GM21786 (cell line): ENCODE data around the gene RASGEF1C.

Experiments used
- ATAC-seq: cut with Tn5 transposase; IDR thresholded peaks from one replicate; pipeline ENCODE4 v1.9.1; 2021; ENCODE audit not compliant: unreplicated experiment

RASGEF1C gene

DNA sequence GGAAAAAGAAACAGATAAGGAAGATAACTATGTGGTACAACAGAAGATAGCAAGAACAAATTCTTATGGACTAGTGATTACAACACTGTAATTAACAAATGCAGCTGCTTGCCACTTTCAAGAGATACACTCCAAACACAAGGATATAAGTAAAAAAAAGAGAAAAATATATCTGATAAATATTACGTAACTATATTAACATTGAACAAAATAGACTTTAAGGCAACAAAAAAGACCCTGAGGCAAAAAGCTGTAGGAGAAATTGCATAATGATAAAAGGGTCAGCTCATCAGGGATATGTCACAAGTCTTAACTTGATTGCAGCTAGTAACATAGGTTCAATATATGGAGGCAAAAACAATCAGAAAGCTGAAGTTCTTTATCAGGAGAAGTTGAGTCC lies 86.1 kb downstream of the RASGEF1C start:
- no peak for ATAC-seq

DNA sequence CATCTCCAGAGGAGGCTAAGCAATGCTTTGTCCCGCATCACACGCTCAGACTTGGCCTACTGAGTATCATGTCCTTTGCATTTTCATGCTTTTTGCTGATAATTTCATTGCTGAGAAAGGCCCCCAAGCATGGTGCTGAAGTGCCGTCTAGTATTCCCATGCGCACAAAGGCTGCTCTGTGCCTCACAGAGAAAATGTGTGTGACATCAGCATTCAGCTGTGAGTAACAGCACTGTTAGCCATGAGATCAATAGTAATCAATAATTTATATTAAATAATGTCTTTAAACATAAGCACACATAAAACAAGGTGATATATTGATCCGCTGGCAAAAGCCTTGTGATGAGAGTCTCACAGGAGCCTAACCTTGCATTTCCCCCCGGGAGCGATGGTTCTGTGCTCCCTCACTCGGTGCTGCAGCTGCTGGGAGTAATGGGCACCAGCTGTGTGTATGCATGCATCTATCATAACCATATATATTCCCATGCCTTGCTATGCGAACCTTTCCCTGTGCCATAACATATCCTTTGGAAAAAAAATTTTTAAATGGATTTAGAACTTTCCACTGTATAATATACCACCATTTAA lies 87.1 kb downstream of the RASGEF1C start:
- no peak for ATAC-seq

DNA sequence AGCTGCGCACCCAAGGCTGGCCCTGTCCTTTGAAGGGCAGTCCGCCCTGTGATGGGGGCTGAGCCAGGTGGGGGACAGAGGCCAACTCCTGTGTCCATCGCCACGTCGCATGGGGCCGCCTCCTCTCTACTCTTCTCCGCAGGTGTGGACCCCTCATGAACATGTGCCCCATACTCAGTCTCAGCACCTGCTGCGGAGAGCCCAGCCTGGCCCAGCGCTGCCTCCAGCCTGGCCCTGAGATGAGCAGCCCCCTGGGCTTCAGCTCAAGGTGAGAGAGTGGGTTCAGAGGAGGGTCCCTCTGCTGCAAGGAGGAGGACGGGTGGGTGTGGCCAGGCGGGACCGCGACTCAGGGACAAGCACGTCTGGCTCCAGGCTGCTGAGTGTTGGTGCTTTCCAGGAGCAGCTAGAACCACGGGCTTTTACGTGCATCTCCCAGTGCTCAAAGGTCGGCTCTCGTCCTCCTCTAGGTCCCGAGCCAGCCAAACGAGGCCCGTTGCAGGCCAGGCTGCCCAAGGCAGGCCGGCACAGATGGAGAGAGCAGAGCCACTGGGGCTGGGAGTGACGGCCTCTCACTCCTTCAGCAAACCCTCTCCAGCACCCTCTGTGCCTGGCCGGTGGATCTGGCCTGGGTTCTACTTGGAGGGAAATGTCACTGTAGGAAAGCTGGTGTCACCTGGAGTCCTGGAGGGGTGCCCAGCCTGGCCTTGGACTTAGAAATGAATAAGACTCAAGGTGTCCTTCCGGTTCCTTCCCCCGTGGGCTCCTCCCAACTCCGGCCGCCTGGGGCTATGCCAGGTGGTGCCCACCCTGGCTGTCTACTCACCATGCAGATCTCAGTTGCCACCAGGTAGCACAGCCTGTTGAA lies 88.5 kb downstream of the RASGEF1C start:
- no peak for ATAC-seq

DNA sequence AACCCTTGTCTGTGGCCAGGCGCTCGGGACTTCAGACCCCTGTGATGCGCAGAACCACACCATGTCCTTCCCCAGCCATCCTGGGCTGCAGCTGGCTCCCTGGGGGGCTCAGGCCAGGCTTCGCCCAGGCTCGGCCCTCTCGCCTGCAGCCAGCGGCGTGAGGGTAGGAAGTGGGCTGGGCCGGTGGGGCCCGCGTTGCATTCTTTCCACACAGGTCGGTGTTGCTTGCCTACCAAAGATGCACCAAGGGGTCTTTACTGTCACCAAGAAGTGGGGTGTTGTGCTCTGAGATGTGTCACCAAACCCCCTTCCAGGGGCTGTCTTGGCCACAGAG lies 89.1 kb downstream of the RASGEF1C start:
- ATAC-seq: no peak

DNA sequence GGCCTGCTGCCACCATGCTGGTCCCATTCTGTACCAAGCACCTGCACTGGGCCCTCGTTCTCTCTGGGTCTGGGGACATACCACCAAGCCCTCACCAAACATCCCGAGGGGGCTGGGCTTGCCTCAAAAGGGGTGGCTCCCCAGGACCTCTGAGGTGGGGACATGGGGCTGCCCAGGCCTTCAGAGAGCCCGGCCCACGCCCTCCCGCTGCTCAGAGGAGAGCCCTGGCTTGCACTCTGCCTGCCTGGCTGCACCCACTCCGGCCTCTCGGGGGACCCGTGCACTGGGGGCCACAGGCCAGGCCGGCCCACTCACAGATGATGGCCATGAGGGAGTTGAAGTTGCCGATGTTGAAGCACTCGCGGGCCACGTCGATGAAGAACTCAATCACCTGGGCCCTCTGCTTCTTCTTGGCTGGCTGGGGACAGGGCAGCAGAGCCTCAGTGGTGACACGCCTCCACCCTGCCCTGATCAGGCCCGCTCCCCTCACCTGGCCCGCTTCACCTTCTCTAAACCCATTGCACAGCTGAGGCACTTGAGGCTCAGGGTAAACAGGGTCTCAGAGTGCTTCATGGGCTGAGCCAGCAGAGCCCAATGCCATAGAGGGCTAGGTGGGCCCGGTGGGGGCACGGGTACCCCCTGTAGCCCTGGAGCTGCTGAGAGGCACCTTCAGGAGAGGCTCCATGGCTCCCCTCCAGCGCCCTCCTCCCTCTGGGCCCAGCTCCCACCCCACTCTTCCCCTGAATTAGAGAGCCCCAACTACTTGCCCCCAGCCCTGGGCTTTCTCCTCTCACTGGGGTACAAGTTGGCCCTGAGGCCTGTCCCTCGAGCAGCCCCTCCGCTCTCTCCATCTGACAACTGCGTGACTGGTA lies 89.7 kb downstream of the RASGEF1C start:
- no peak for ATAC-seq

DNA sequence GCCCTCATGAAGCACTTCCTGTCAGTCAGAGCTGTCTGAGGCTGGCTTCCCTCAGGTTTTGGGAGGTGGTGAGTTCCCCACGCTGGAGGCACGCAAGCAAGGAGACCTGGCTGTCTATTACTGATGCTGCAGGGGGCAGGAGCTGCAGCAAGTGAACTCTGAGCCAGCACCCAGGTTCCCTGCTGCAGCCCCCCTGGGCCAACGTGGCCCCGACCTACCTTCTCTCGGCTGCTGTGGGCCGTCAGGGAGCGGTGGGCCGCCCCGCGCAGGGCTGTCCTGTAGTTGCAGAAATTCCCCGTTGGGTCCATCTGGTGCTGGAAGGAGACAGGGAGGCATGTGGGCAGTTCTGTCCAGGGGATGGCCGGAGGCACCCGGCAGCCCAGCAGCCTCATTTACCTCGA lies 90.6 kb downstream of the RASGEF1C start:
- ATAC-seq: no peak

DNA sequence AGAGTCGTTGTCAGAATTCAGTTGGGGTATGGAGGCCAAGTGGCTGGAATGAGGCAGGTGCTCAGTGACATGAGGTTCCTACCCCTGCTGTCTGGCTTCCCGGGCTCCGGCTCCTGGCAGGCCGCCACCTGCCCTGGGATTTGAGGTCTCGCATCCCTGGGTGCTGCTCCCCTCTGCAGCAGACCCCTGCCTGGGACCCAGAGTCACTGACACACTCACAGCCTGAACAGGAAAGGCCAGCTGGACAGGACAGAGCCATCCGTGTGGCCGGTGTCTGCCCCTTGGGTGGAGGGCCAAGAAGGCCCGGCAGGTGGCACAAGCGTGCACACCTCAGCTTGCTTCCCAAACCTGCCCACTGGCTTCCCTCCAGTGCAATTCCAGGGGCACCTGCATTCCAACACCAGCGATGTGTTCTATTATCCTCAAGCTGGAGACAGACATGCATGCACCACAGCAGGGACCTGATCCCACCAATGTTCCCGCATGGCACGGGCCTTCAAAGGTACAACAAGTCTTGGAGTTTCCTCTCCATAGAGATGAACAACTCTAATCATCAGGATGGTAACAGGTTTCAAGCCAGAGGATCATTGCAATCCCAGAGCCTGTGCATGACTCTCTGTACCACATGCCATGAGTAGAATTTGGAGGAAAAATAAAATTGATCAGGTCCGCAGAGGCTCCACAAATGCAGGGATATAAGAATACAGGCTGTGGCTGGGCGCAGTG lies 91.8 kb downstream of the RASGEF1C start:
- ATAC-seq: no peak

DNA sequence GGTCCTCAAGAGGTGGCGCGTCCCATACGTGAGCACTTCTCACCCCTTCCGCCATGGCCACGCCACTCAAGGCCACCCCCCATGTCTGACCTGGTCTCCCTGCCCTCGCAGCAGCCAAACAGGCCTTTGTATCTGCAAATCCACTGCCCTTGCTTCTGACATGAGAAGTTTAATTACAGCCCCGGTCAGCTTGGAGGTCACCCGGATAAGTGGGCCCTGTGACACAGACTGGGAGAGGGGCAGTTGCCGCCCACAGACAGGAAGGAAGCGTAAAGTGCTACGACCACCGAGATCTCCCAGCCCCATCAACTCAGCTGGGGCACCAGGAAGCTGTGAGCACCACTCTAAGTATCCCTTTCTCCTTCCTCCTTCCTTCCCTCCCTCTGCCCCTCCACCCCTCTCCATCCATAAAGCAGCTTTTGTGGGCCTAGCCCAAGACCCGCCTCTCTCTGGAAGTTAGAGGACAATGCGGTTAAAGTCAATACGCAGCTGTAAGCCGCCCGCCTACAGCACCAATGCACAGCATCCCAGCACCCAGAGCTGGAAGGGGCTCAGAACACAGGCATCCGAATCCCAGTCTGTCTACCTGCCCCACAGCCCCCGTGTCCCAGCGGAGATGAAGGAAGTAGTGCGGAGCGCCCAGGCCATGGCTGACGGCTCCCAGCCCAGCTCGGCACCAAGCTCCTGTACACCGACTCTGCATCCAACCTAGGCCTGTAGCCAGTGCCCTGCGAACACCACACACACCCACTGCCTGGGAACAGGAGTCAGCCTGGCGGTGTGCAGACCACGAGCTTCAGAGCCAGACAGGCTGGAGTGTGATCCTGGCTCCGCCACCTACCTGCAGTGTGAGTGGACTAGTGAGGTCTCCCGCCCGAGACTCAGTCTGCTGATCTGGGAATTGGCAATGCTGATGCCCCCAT lies 92.7 kb downstream of the RASGEF1C start:
- no peak for ATAC-seq

DNA sequence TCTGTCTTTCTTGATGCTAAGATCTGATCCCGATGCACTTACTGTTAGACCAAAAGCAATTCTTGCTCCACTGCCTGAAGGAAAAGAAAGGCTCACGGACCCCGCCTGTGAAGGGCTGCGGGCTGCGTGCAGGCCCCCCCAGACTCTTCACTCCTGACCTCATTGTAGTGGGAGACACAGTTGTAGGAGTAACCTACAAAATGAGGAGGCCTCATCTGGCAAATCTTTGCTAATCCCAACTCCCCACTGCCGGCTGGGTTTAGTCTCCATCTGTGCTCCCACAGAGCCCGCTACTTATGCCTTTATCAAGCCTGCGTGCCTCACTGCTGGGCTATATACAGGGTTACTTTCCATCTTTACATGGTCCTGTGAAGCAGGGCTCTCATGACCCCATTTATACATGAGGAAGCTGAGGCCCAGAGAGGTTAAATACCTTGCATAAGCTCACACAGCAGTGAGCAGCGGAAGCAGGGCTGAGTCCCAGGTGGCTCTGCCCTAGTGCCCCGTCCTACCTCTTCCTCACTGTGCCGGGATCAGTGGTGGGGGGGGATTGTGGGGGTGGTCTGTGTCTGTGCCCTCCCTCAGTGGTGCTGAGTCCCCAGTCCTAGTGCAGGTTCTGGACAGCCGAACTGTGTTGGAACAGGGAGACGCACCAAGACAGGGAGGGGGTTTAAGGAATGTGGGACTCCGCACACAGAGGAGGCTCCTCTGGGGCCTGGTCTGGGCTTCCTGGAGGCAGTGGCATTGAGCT lies 93.5 kb downstream of the RASGEF1C start:
- ATAC-seq: no peak

DNA sequence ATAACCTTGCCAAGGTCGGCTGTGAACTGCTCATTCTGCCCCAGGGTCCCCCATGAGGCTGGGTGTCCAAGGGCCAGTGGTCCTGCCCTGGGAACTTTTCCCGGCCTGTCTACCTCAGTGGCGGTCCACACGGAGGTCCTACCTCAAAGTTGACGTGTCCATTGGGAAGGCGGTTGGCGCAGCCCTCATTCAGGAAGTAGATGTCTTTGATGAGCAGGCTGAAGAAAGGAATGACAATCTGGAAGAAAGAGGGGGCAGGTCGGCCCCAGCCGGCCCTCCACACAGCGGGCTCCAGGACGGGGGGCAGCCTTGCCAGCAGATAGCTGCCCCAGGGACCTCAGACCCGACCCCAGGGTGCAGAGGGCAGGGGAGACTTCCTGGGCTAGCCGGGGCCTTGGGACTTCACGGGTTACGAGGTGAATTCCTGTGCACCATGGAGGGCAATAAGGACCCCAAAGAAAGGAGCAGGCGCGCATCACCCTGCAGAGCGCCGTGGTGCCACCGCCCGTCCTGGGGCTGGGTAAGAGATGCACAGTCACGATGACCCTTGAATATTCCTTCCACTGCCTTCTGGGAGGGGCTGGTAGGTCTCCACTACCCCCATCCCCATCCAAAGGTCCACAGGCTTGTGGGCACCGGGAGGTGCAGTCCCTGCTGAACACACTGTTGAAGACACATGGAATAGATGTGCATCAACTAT lies 94.6 kb downstream of the RASGEF1C start:
- no peak for ATAC-seq

DNA sequence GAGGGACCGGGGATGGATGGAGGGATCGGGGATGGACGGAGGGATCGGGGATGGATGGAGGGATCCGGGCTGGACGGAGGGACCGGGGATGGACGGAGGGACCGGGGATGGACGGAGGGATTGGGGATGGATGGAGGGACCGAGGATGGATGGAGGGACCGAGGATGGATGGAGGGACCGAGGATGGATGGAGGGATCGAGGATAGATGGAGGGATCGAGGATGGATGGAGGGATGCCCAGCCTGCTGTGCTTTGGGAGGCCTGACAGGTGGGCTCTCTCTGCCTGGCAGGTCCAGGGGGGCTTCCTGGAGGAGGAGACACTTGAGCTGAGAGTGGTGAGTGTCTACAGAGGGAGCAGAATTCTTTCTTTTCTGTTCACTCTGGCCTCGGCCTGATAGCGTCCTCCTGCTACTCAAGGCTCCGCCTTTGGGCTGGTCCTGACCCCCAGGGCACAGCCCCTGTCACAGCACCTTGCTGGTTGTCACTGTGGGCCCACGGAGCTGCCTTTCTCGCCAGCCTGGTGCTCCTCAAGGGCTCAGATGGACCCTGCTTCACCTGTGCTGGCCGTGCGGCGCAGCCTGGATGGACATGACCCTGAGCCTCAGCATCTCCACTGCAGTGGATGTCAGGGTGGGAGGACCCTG lies 95.2 kb downstream of the RASGEF1C start:
- ATAC-seq: no peak

DNA sequence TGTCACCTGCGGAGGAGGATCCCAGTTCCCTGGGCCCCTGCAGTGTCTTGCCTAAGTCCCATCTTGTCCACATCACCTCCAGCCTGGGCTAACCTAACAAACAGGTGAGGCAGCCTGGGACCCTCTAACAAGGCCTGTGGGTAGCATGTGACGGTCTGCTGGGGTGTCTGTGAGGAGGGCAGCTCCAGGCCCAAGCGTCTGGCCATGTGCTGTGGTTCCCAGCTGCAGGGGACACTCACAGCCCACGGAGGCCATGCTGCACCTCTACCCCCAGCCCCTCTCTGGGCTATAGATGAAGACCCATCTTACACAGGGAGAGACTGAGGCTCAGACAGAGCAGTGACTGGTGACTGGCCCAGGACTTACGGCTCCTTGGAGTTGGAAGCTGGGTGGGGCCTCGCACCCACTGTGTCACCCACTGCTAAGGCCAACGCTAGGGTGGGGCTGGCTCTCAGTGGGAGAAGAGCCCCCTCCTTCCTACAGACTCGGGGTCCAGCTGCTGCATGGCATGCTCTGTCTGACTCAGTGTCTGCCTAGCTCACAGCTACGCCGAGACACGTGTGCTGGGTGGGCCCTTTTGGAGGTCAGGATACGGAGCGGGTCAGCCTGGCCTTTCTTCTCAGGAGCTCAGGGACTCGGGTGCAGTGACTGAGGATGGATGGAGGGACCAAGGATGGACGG lies 96.7 kb downstream of the RASGEF1C start:
- ATAC-seq: no peak

DNA sequence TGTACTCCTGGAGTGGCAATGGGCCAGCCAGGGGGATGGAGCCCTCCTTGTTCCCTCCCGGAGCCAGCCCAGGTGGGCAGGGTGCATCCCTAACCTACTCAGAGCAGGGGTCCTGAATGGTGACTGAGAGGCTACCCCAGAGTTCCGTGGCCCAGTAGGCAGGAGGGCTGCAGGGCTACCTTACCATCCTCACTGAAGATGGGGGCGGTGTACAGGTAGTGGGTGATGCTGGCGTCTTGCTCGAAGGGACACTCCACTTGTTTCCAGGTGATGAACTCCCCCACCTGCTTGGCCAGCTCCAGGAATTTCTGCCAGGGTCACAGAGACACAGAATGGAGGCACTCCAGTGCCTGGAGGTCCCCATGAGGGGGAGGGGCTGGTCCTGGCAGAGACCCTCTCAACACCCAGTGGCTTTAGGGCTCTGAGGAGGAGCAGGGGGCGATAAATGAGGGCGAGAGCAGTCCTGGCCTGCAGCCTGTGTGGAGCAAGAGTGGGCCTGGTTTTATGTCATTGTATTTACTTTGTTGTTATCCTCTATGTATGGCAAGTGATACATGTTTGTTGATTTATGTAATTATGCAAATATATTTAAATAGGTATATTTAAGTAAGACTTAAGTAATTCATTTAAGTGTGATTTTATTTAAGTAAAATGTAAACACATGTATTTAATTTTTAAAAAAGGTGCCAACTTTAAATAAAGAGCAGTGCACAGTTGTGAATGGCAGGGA lies 97.6 kb downstream of the RASGEF1C start:
- ATAC-seq: no peak

DNA sequence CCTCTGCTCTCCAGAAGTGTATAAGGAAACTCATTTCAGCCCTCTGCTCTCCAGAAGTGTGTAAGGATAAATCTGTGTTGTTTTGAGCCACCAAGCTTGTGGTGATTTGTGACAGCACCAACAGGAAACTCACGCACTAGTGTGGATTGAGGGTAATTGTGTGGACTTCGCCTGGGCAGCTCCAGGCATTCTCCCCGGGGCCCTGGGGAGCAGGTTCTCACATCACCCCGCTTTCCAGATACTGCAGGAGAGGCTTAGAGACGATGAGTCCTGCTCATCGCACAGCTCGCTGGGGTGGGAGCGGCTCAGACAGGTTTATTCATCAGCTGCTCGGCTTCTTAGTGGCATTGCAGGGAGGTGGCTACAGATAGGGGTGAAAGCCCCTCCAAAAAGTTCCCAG lies 99.1 kb downstream of the RASGEF1C start:
- no peak for ATAC-seq

DNA sequence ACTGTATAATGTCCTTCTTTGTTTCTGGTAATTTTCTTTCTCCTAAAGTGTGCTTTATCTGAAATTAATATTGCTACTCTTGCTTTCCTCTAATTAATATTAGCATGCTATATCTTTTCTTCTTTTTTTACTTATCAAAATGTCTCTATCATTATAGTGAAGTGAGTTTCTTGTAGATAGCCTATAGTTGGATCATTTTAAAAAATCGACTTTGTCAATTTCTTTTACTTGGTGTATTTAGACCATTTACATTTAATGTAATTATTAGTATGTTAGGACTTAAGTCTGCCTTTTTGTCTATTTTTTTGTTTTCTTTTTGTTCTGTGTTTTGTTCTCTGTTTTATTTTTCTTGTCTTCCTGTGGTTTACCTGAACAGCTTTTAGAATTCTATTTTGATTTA lies 102.0 kb downstream of the RASGEF1C start:
- no peak for ATAC-seq

DNA sequence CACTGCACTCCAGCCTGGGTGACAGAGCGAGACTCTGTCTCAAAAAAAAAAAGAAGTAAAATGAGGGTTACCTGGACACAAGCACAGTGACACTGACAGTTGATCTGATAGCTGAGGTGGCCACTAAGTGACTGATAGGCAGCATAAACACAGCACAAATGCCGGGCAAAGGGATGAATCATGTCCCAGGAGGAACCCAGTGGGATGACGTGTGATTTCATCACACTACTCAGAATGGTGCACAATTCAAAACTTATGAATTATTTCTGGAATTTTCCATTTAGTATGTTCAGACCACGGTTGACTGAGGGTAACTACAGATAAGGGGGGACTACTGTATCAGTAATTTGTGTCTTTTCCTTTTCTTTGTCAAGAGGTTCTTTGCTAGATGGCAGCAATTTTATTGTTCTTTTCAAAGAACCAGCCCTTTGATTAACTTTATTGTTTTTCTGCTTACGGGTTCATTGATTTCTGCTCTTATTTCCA lies 103.1 kb downstream of the RASGEF1C start:
- ATAC-seq: no peak

DNA sequence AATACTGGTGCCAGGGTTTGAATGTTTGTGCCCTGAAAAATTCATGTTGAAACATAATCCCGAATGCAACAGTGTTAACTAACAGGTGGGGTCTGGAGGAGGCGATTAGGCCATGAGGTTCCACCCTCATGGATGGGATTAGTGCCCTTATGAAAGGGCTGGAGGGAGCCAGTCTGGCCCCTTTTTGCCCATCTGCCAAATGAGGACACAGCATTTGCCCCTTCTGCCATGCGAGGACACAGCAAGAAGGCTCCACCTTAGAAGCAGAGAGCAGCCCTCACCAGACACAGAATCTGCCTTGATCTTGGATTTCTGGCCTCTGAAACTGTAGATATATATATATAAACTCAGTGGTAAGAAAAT lies 104.9 kb downstream of the RASGEF1C start:
- ATAC-seq: no peak
